ENCODE results near the gene TRPC1. TPM values are rescaled to one million over a fixed set of nuclear protein-coding genes. Genes with fewer than 3 reads are reported as not detected.
"Not testable (repeated sequence)": the region's sequence is repeated elsewhere in the genome, so short reads cannot be mapped to it uniquely, and the experiment has no call there.

TRPC1 gene
- total RNA-seq: 157 TPM

GRCh38 chr3:142723968-142724681, at the start of gene TRPC1:
TSS of gene TRPC1 (plus strand) at chr3:142724034. CDS start at chr3:142724560, 526 bp downstream.
- DNase-seq: peak; percentile 83

- no peak for DNase-seq
Observed at GRCh38 chr3:142676151-142676550, 47.7 kb upstream of the TRPC1 start.

GRCh38 chr3:142680710-142681109, 43.1 kb upstream of the TRPC1 start:
- DNase-seq: no peak

GRCh38 chr3:142690613-142691012, 33.2 kb upstream of the TRPC1 start:
- no peak for DNase-seq

- no peak for DNase-seq
Observed at GRCh38 chr3:142691527-142691926, 32.3 kb upstream of the TRPC1 start.

GRCh38 chr3:142693136-142693853, 30.5 kb upstream of the TRPC1 start:
- no peak for DNase-seq

- no peak for DNase-seq
Observed at GRCh38 chr3:142694225-142694624, 29.6 kb upstream of the TRPC1 start.

GRCh38 chr3:142705198-142705597, 18.6 kb upstream of the TRPC1 start:
- no peak for DNase-seq

GRCh38 chr3:142706321-142707127, 17.3 kb upstream of the TRPC1 start:
- DNase-seq: no peak

GRCh38 chr3:142709207-142709606, 14.6 kb upstream of the TRPC1 start:
- DNase-seq: no peak

- not testable (repeated sequence) for DNase-seq
Observed at GRCh38 chr3:142714882-142715281, 9.0 kb upstream of the TRPC1 start.

- no peak for DNase-seq
Observed at GRCh38 chr3:142716102-142716501, 7.7 kb upstream of the TRPC1 start.

GRCh38 chr3:142723665-142723967, 218 bp upstream of the TRPC1 start:
- DNase-seq: no peak

GRCh38 chr3:142724682-142725356, 985 bp downstream of the TRPC1 start:
- DNase-seq: peak; percentile 23

- no peak for DNase-seq
Observed at GRCh38 chr3:142725357-142725739, 1.5 kb downstream of the TRPC1 start.

- DNase-seq: no peak
Observed at GRCh38 chr3:142726017-142726416, 2.2 kb downstream of the TRPC1 start.

- no peak for DNase-seq
Observed at GRCh38 chr3:142732066-142732465, 8.2 kb downstream of the TRPC1 start.

GRCh38 chr3:142734834-142735233, 11.0 kb downstream of the TRPC1 start:
- no peak for DNase-seq

GRCh38 chr3:142735462-142735861, 11.6 kb downstream of the TRPC1 start:
- DNase-seq: no peak

GRCh38 chr3:142738396-142738795, 14.6 kb downstream of the TRPC1 start:
- DNase-seq: no peak

GRCh38 chr3:142746646-142747045, 22.8 kb downstream of the TRPC1 start:
- no peak for DNase-seq

GRCh38 chr3:142750531-142750930, 26.7 kb downstream of the TRPC1 start:
- not testable (repeated sequence) for DNase-seq

- DNase-seq: not testable (repeated sequence)
Observed at GRCh38 chr3:142752605-142753004, 28.8 kb downstream of the TRPC1 start.
